Glutamatergic neuron (in vitro differentiated cells): ENCODE data around the gene ARAP2. TPM values are rescaled to one million over a fixed set of nuclear protein-coding genes. Genes with fewer than 3 reads are reported as not detected.

Experiments
- DNase-seq: peaks from one replicate; pipeline ENCODE4 v3.0.0; 2022
- H3K27ac Mint-ChIP-seq: one replicate; pipeline ENCODE4 v1.8.0; 2020; ENCODE audit warnings: mild to moderate bottlenecking, mixed read lengths, inconsistent platforms; ENCODE audit not compliant: unreplicated experiment
- H3K27me3 Mint-ChIP-seq: one replicate; pipeline ENCODE4 v1.8.0; 2020; ENCODE audit warnings: mild to moderate bottlenecking, moderate library complexity, mixed read lengths, inconsistent platforms; ENCODE audit not compliant: unreplicated experiment
- H3K36me3 Mint-ChIP-seq: one replicate; pipeline ENCODE4 v1.8.0; 2020; ENCODE audit warnings: mild to moderate bottlenecking, mixed read lengths, inconsistent platforms; ENCODE audit not compliant: unreplicated experiment
- H3K4me1 Mint-ChIP-seq: one replicate; pipeline ENCODE4 v1.8.0; 2020; ENCODE audit warnings: mild to moderate bottlenecking, low read depth, mixed read lengths, inconsistent platforms; ENCODE audit not compliant: unreplicated experiment
- H3K4me3 Mint-ChIP-seq: one replicate; pipeline ENCODE4 v1.8.0; 2020; ENCODE audit warnings: mild to moderate bottlenecking, mixed read lengths, inconsistent platforms; ENCODE audit not compliant: unreplicated experiment
- H3K9me3 Mint-ChIP-seq: one replicate; pipeline ENCODE4 v1.8.0; 2020; ENCODE audit warnings: mild to moderate bottlenecking, moderate library complexity, mixed read lengths, inconsistent platforms; ENCODE audit not compliant: unreplicated experiment
- total RNA-seq: library from RNA; stranded (reverse); fragmentation: NEBNext Ultra II Directional; extraction: Animal tissue kit (Norgen Biotek cat#: 25700); gene quantifications from one replicate; pipeline ENCODE4 v1.2.1, GENCODE V29; 2021; ENCODE audit not compliant: unreplicated experiment
- TF ChIP-seq, protein P1 (sequence below): fragments of 200-600 bp; sonication (generic); IDR thresholded peaks from one replicate; pipeline ENCODE4 v1.5.0; 2021; ENCODE audit not compliant: partially characterized antibody, unreplicated experiment

The ARAP2 gene
- total RNA-seq, 1 donor from 2014 or later, result 1.4 TPM

DNA sequence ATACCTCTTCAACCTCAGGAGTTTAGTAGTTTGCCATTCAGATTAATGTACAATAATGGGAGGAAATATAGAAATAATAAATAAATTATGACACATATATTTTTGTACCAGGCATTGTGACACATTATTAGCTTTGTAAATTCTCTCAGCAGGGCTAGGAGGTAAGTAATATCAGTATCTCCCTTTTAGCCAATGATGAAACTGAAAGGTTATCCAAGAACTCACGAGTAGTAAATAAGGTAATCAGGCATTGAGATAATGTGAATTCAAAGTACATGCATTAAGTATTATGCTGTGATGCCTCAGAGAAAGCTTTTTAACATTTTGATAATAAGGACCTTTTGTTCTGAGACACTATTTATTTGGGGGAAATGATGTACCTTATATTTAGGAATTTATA lies 5.3 kb upstream of the ARAP2 start:
- TF ChIP-seq, protein P1, sequence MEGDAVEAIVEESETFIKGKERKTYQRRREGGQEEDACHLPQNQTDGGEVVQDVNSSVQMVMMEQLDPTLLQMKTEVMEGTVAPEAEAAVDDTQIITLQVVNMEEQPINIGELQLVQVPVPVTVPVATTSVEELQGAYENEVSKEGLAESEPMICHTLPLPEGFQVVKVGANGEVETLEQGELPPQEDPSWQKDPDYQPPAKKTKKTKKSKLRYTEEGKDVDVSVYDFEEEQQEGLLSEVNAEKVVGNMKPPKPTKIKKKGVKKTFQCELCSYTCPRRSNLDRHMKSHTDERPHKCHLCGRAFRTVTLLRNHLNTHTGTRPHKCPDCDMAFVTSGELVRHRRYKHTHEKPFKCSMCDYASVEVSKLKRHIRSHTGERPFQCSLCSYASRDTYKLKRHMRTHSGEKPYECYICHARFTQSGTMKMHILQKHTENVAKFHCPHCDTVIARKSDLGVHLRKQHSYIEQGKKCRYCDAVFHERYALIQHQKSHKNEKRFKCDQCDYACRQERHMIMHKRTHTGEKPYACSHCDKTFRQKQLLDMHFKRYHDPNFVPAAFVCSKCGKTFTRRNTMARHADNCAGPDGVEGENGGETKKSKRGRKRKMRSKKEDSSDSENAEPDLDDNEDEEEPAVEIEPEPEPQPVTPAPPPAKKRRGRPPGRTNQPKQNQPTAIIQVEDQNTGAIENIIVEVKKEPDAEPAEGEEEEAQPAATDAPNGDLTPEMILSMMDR, result no peak
- Mint-ChIP-seq H3K4me3 (no peak overlapping the region), H3K36me3 (no peaks in the 10 kb centered on the region), H3K27ac (no peak overlapping the region), H3K4me1 (no peaks in the 10 kb centered on the region), H3K9me3 (peaks cover 5% of the 10 kb centered on the region), H3K27me3 (peaks cover 7% of the 10 kb centered on the region)
- no peak for DNase-seq

DNA sequence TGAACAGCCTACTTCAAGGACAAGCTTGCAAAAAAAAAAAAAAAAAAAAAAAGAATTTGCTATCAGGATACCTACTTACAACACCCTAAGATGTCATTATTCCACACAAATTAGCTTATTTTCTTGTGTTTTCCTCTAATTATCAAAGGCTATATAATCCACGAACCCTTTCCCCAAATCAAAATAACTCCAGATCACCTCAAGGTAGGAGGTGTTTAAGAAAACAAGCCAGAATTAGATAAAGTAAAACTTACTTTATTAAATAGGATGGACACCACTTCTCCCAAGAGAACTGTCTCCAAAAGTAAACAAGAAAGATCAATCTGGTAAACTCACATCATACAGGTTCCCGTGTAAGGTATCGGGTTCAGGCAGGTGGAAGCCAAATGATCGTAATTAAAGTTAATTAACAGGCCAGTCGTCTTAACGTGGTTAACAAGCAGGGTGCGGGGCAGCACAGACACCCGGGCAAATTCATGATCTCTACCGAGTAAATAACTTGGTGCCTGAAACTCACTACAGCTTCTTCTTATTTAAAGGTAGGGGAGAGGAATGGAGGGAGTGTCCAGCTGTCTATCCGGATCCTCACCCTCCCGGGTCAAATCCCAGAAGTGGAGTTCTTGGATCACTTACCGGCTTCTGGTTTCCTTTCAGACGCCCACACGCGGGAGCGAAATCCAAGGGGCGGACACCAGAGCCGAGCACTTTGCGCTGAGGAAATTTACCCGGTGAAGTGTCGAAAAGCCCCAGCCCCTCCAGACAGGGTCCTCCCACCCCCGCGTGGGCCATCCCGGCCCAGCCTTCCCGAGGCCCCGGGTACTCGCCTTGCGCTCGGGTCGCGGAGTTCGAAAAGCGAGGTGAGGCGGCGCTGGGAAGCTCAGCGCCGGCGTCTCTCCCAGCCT lies 708 bp downstream of the ARAP2 start:
- DNase-seq, result peak; percentile 45
- Mint-ChIP-seq H3K4me3 (peak overlapping the region; percentile 86), H3K27me3 (peaks cover 2% of the 10 kb centered on the region), H3K27ac (no peak overlapping the region), H3K36me3 (peaks cover 4% of the 10 kb centered on the region), H3K4me1 (no peaks in the 10 kb centered on the region), H3K9me3 (peaks cover 5% of the 10 kb centered on the region)
- TF ChIP-seq, protein P1, result no peak

DNA sequence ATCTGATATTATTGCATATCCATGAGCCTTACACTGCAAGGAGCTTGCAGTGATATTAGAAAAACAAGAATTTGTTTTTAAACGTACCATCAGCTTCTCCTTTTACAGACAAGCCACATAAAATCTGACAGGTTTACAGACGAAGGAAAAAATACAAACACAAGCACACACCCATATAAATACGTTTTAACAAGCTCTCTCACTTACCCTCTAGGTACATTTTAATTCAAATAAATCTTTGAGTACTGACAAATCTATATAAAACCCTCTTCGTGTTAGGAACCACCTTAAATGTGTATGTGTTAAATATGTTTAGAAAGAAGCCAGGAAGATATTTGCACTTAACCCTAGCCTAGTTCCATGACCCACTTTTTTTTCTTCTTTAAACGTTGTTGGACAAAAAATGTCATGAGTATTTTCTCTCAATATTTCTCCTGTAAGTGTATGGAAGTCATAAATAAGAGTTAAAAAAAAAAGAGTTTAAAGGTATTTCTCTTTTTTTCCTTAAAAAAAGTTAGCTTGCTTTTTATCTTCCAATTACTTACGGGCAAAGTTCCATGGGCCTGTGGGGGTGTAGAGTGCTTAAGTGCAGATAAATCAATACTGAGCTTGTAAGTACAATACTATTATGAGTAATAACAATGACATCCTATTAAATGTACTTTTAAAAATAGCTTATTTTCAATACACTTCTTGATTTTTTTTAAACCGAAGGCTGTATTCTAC lies 1.5 kb downstream of the ARAP2 start:
- no peak overlapping the region for H3K27ac Mint-ChIP-seq
- H3K4me3 Mint-ChIP-seq, result peak overlapping the region; percentile 86
- H3K27me3 Mint-ChIP-seq, result peaks cover 2% of the 10 kb centered on the region
- TF ChIP-seq, protein P1, result no peak
- peaks cover 9% of the 10 kb centered on the region for H3K36me3 Mint-ChIP-seq
- DNase-seq, result no peak
- no peaks in the 10 kb centered on the region for H3K4me1 Mint-ChIP-seq
- peaks cover 6% of the 10 kb centered on the region for H3K9me3 Mint-ChIP-seq

DNA sequence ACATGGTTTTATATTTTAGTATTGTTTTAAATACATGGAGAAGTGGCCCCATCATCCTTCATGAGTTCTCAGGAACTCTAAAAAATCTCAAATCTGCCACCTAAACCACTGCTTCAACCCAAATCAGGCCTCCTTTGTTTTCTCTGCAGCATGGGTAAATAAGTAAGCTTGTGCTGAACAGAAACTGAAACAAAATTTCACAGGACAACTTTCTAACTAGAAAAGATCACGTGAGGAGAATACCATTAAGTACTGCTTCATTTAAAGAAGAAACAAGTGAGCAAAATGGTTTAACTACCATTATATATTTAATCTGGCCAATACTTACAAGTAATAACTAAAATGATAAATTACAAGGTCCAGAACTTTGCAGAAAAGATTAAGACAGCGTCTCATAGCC lies 2.5 kb downstream of the ARAP2 start:
- H3K9me3 Mint-ChIP-seq, result peaks cover 4% of the 10 kb centered on the region
- TF ChIP-seq, protein P1, result no peak
- H3K27ac Mint-ChIP-seq, result no peak overlapping the region
- H3K4me1 Mint-ChIP-seq, result no peaks in the 10 kb centered on the region
- peaks cover 11% of the 10 kb centered on the region for H3K36me3 Mint-ChIP-seq
- peaks cover 2% of the 10 kb centered on the region for H3K27me3 Mint-ChIP-seq
- no peak for DNase-seq
- H3K4me3 Mint-ChIP-seq, result no peak overlapping the region
